Spleen (tissue), 11 donors: ENCODE results near the gene SYNGR1. TPM values are rescaled to one million over a fixed set of nuclear protein-coding genes. Genes with fewer than 3 reads are reported as not detected.
"Not testable (repeated sequence)": the region's sequence is repeated elsewhere in the genome, so short reads cannot be mapped to it uniquely, and the experiment has no call there.

ENCODE experiments used
- DNase-seq: peaks from one replicate; pipeline ENCODE4 v3.0.0-alpha.2; 2020
- H3K27ac ChIP-seq, 8 donors: fragments of 200-600 bp; sonication (generic) in 7 of 8; 1 replicate in 4 of 8; 2 replicates in 4 of 8; pipeline versions ENCODE4 v1.5.0 to v1.8.0; 2016 to 2021; ENCODE audit warnings: inconsistent platforms in 4 of 8, mild to moderate bottlenecking in 4 of 8, moderate library complexity in 1 of 8
- H3K27me3 ChIP-seq, 7 donors: fragments of 200-600 bp; sonication (generic) in 6 of 7; replicated peaks in 1 of 7; 1 replicate in 4 of 7; 2 replicates in 3 of 7; pipeline versions ENCODE4 v1.5.0 to v1.8.0; 2016 to 2021; ENCODE audit warnings: inconsistent platforms in 3 of 7, mild to moderate bottlenecking in 1 of 7
- H3K36me3 ChIP-seq, 6 donors: fragments of 200-600 bp; sonication (generic) in 5 of 6; 1 replicate in 4 of 6; 2 replicates in 2 of 6; pipeline versions ENCODE4 v1.5.0 to v1.8.0; 2016 to 2021; ENCODE audit warnings: inconsistent platforms in 2 of 6
- H3K4me1 ChIP-seq, 6 donors: fragments of 200-600 bp; sonication (generic) in 5 of 6; 1 replicate in 3 of 6; 2 replicates in 3 of 6; pipeline versions ENCODE4 v1.5.0 to v1.8.0; 2016 to 2021; ENCODE audit warnings: inconsistent platforms in 3 of 6
- H3K4me3 ChIP-seq, 8 donors: fragments of 200-600 bp; sonication (generic) in 7 of 8; 1 replicate in 4 of 8; 2 replicates in 4 of 8; pipeline versions ENCODE4 v1.5.0 to v1.8.0; 2016 to 2021; ENCODE audit warnings: inconsistent platforms in 4 of 8, mild to moderate bottlenecking in 4 of 8, moderate library complexity in 2 of 8
- H3K9me3 ChIP-seq, 8 donors: fragments of 200-600 bp; sonication (generic) in 7 of 8; 1 replicate in 4 of 8; 2 replicates in 4 of 8; pipeline versions ENCODE4 v1.5.0 to v1.8.0; 2016 to 2021; ENCODE audit warnings: inconsistent platforms in 4 of 8
- CTCF ChIP-seq, 11 experiments: fragments of 200-600 bp in 7 of 11; fragments of 450-650 bp in 4 of 11; sonication (generic) in 4 of 11; IDR thresholded peaks in 8 of 11; conservative IDR thresholded peaks in 3 of 11; 1 replicate in 7 of 11; 2 replicates in 4 of 11; pipeline versions ENCODE4 v1.4.0 to v1.8.0; 2016 to 2021; ENCODE audit warnings: antibody characterized with exemption in 11 of 11, inconsistent platforms in 4 of 11, mild to moderate bottlenecking in 1 of 11
- POLR2A ChIP-seq, 3 donors: fragments of 450-650 bp; IDR thresholded peaks; one replicate each; pipeline ENCODE4 v1.5.1; 2017; ENCODE audit warnings: antibody characterized with exemption in 3 of 3, mild to moderate bottlenecking in 1 of 3
- POLR2AphosphoS5 ChIP-seq, 3 donors: sonication (generic); formaldehyde crosslinking; IDR thresholded peaks; one replicate each; pipeline ENCODE4 v1.5.1; 2017; ENCODE audit warnings: antibody characterized with exemption in 3 of 3
- WGBS, 5 donors: extraction: QIAGEN DNeasy Blood & Tissue Kit in 3 of 5; methylation state at CpG; one replicate each; pipeline versions ENCODE4 v1.1.5 to v1.1.7; 2013 to 2018; 5-methylcytosine and 5-hydroxymethylcytosine counted together
- intact Hi-C: fragments of 100-400 bp; cut with DNase I; formaldehyde crosslinking; loops from one replicate; pipeline ENCODE4 v1.15.0; 2023; ENCODE audit warnings: low total_unique reads
- polyA plus RNA-seq, 3 donors: library from polyadenylated mRNA; stranded (reverse); fragments of 200-250 nt; gene quantifications; one replicate each; pipeline ENCODE4 v1.2.1, GENCODE V29; 2013
- total RNA-seq, 7 donors: library from RNA; depleted of rRNA in 3 of 7; stranded (reverse); fragments of >200 nt in 3 of 7; fragmentation: NEBNext Ultra II Directional in 4 of 7; extraction: Animal tissue kit (Norgen Biotek cat#: 25700) in 4 of 7; gene quantifications; one replicate each; pipeline versions ENCODE4 v1.1.0 to v1.2.1, GENCODE V29; 2016 to 2021
- donor health status: healthy with polysubstance abuse.
- donor health status: DM: no; HTN: no; CAD: no; lungs with moderate emphysema.
- donor health status: DM: no; HTN: no; CAD: no.
- donor health status: Bipolar disorder and iron deficiency.
- donor health status: healthy.
- donor health status: DM: no; HTN: no; CAD: no.
- donor health status: DM: yes; HTN: yes; CAD: no.

SYNGR1 gene
- total and polyA plus RNA-seq, 10 donors, result 8.0 to 35.1 (median 13.3) TPM

DNA sequence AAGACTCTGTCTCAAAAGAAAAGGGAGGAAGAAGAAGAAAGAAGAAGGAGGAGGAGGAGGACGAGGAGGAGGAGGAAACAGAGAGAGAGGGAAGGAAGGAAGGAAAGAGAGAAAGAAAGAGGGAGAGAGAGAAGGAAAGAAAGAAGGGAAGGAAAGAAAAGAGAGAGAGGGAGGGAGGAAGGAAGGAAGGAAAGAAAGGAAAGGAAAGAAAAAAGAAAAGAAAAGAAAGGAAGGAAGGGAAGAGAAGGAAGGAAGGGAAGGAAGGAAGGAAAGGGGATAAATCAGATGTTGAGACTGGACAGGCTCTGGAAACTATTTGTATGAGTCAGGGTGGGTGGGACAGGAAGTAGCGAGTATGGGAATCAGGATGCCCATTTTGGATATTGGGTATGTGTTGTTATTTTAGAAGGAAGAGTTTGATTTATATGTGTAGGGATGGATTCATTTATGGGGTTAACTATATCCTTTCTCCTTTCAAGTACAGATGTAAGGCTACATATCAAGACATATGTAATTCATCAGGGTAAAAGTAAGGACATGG is 24.3 kb upstream of the SYNGR1 start:
- no peak for TF ChIP-seq POLR2AphosphoS5 (IDR thresholded peaks at IDR 0.05)
- no peak for TF ChIP-seq POLR2A (IDR thresholded peaks at IDR 0.05)
- TF ChIP-seq CTCF (IDR thresholded peaks at IDR 0.05 in 8 of 11, conservative IDR thresholded peaks at IDR 0.05 in 3 of 11), result no peak
- DNase-seq, result no peak
- H3K27ac ChIP-seq, result no peak overlapping the region
- WGBS, 5 donors, result 44 to 68% (median 53%) methylated on average over 2 of the region's 2 CpGs
- H3K27me3 ChIP-seq, result no peaks in the 10 kb centered on the region
- peaks cover 0 to 12% (median 3%) of the 10 kb centered on the region in 6 donors for H3K4me1 ChIP-seq
- H3K36me3 ChIP-seq, result no peaks in the 10 kb centered on the region
- no peaks in the 10 kb centered on the region for H3K9me3 ChIP-seq
- intact Hi-C loops, result no loop called here
- H3K4me3 ChIP-seq, result no peak overlapping the region

DNA sequence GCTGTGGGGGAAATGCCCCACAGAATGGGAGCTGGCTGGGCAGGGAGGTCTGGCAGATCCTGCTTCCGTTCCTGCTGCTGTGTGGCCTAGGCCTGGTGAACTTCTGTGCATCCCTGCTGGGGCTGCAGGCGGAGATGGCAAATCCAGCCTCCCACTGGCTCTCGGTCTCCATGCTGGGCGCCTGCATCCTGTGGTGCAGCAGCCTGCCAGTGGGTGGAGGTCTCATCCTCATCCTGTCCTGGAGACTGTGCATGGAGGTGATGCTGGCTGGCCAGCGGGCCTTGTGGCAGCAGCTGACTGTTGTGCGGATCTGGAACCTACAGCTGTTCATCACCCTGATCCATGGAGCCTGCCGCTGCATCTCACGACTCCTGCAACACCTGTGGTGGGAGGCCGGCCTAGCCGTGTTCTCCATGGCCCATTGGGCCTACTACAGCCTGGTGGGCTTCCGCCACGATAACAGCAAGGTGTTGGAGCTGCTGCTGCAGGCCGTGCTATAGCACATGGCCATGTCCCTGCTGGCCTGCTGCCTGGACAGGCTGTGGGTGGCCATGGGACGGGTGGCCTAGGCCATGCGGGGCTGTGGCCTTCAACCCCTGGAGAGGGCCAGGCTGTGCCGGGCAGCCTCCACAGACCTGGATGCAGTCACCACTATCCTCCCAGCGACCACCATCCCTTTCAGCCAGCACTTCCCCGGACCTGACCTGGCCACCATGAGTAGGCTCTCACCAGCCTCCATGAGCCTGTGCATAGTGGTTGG is 21.6 kb upstream of the SYNGR1 start:
- WGBS, 5 donors, result 89 to 96% (median 91%) methylated on average over 11 to 18 of the region's 18 CpGs
- H3K36me3 ChIP-seq, result no peaks in the 10 kb centered on the region
- DNase-seq, result peak; percentile 72
- no peaks in the 10 kb centered on the region for H3K9me3 ChIP-seq
- H3K27me3 ChIP-seq, result no peaks in the 10 kb centered on the region
- intact Hi-C loops, result no loop called here
- no peak overlapping the region for H3K4me3 ChIP-seq
- TF ChIP-seq CTCF (IDR thresholded peaks at IDR 0.05 in 8 of 11, conservative IDR thresholded peaks at IDR 0.05 in 3 of 11) (no peak), POLR2A (IDR thresholded peaks at IDR 0.05) (no peak), POLR2AphosphoS5 (IDR thresholded peaks at IDR 0.05) (no peak)
- H3K27ac ChIP-seq, result no peak overlapping the region
- H3K4me1 ChIP-seq, result peaks cover 0 to 26% (median 13%) of the 10 kb centered on the region in 6 donors

DNA sequence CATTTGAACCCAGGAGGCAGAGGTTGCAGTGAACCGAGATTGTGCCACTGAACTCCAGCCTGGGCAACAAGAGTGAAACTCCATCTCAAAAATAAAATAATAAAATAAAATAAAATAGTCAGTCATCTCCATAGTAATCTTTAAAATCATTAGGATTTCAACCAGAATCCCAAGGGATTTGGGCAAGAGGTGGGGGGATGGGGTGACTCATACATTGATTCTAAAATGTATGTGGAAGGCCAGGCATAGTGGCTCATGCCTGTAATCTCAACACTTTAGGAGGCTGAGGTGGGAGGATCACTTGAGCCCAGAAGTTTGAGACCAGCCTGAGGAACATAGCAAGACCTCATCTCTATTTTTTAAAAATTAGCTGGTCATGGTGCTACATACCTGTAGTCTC is 19.2 kb upstream of the SYNGR1 start:
- intact Hi-C loops, H3K36me3 ChIP-seq, DNase-seq, H3K4me3 ChIP-seq, H3K9me3 ChIP-seq, H3K27me3 ChIP-seq, H3K27ac ChIP-seq: not testable (repeated sequence)
- 90 to 100% (median 100%) methylated on average over 1 of the region's 1 CpG for WGBS, 5 donors
- H3K4me1 ChIP-seq, result peaks cover 0 to 40% (median 14%) of the 10 kb centered on the region in 6 donors

GRCh38 chr22:39332441-39333064 is 17.2 kb upstream of the SYNGR1 start:
- TF ChIP-seq CTCF (IDR thresholded peaks at IDR 0.05 in 8 of 11, conservative IDR thresholded peaks at IDR 0.05 in 3 of 11) (no peak), POLR2AphosphoS5 (IDR thresholded peaks at IDR 0.05) (no peak), POLR2A (IDR thresholded peaks at IDR 0.05) (no peak)
- H3K27ac ChIP-seq, result peak overlapping the region; percentile 29 to 76 (median 64)
- H3K9me3 ChIP-seq, result no peaks in the 10 kb centered on the region
- intact Hi-C loops, result no loop called here
- WGBS, 5 donors, result 46 to 65% (median 57%) methylated on average over 5 of the region's 5 CpGs
- H3K27me3 ChIP-seq, result no peaks in the 10 kb centered on the region
- no peaks in the 10 kb centered on the region for H3K36me3 ChIP-seq
- H3K4me3 ChIP-seq, result no peak overlapping the region
- DNase-seq, result no peak
- H3K4me1 ChIP-seq, result peaks cover 0 to 40% (median 14%) of the 10 kb centered on the region in 6 donors
